Chondrocyte (in vitro differentiated cells): ENCODE measurements around the gene TIMMDC1. TPM values are rescaled to one million over a fixed set of nuclear protein-coding genes. Genes with fewer than 3 reads are reported as not detected.

Source experiments
- DNase-seq: peaks from one replicate; pipeline ENCODE4 v3.0.0; 2021; ENCODE audit warnings: mixed read lengths, low spot score
- H3K27ac Mint-ChIP-seq: one replicate; pipeline ENCODE4 v1.8.0; 2021; ENCODE audit warnings: mild to moderate bottlenecking, moderate library complexity, mixed read lengths; ENCODE audit not compliant: unreplicated experiment
- H3K27me3 Mint-ChIP-seq: 2 replicates; pipeline ENCODE4 v1.8.0; 2021; ENCODE audit warnings: low read depth, mixed read lengths
- H3K36me3 Mint-ChIP-seq: 2 replicates; pipeline ENCODE4 v1.8.0; 2021; ENCODE audit warnings: low read depth, mixed read lengths
- H3K4me1 Mint-ChIP-seq: 2 replicates; pipeline ENCODE4 v1.8.0; 2021; ENCODE audit warnings: low read depth, mild to moderate bottlenecking, mixed read lengths
- H3K4me3 Mint-ChIP-seq: one replicate; pipeline ENCODE4 v1.8.0; 2021; ENCODE audit warnings: mild to moderate bottlenecking, moderate library complexity, mixed read lengths; ENCODE audit not compliant: unreplicated experiment
- H3K9me3 Mint-ChIP-seq: 2 replicates; pipeline ENCODE4 v1.8.0; 2021; ENCODE audit warnings: low read depth, mixed read lengths
- CTCF ChIP-seq: fragments of 200-600 bp; sonication (generic); IDR thresholded peaks from 2 replicates; pipeline ENCODE4 v1.5.0; 2021; ENCODE audit warnings: antibody characterized with exemption, mild to moderate bottlenecking, moderate library complexity
- total RNA-seq: library from RNA; stranded (reverse); gene quantifications from 3 replicates; pipeline ENCODE4 v1.2.1, GENCODE V29; 2021

The TIMMDC1 gene
- total RNA-seq, 1 donor from 2014 or later, result 94.8 TPM

DNA sequence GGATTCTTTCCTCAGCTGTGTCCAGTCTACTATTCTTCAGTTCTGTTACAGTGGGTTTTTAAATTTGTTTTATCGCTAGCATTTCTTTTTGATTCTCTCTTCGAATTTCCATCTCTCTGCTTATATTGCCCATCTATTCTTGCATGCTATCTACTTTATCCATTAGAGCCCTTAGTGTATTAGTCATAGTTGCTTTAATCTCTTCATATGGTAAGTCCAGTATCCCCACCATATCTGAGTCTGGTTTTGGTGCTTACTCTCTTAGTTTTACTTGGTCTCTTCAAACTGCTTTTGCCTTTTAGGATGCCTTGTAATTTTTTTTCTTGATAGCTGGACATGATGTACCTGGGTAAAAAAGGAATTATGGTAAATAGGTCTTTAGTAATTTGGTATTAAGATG, 9.1 kb downstream of the TIMMDC1 start:
- Mint-ChIP-seq H3K9me3 (no peaks in the 10 kb centered on the region), H3K4me3 (no peak overlapping the region), H3K27me3 (no peaks in the 10 kb centered on the region), H3K4me1 (no peaks in the 10 kb centered on the region), H3K36me3 (peaks cover 29% of the 10 kb centered on the region), H3K27ac (no peak overlapping the region)
- no peak for DNase-seq
- TF ChIP-seq CTCF, result no peak

DNA sequence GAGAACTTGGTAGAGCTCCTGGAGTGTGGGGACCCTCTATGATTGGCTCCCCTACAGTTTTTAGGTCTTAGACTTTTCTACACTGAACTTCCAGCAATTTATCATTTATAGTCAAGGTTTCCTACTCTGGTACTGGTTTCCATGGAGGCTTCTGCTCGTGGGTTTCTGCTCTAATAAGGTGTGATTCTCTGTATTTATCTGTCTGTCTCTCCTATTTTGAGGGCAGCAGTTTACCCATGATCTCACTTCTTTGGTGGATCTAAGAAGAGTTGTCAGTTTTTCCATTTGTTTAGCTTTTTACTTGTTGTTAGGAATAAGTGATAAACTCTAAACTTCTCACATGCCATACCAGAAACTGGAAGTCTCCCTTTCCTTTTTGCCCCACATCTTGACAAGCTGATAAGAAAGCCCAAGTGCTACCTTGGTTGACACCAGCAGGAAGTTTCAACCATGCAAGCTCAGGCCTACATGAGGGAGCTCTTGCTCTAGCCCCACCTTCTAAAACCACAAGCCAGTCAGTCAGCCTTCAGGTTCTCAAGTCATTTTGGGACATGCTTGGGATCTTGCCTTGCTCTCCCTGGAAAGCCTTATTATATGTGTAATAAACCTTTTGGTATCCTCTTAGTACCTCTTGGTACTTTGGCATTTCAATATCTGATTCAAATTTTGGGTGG, 10.0 kb downstream of the TIMMDC1 start:
- no peak for TF ChIP-seq CTCF
- no peak for DNase-seq
- Mint-ChIP-seq H3K36me3 (peaks cover 33% of the 10 kb centered on the region), H3K4me1 (no peaks in the 10 kb centered on the region), H3K27ac (no peak overlapping the region), H3K4me3 (no peak overlapping the region), H3K27me3 (no peaks in the 10 kb centered on the region), H3K9me3 (no peaks in the 10 kb centered on the region)

DNA sequence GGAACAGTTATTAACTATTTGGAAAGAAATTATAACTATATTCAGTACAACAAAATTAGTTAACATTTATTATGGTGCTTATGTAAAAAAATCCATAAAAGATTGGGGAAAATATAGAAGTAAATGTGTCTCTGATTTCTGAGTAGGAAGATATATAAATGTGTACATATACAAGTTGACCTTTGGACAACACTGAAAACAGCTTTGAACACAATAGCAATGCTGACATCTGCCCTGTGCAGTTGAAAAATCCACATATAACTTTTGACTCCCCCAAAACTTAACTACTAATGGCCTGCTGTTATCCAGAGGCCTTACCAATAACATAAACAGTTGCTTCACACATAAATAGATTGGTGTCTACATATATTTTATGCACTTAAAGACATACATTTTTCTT, 12.3 kb downstream of the TIMMDC1 start:
- TF ChIP-seq CTCF, result no peak
- Mint-ChIP-seq H3K27me3 (no peaks in the 10 kb centered on the region), H3K9me3 (no peaks in the 10 kb centered on the region), H3K4me1 (no peaks in the 10 kb centered on the region), H3K27ac (no peak overlapping the region), H3K4me3 (no peak overlapping the region), H3K36me3 (peaks cover 37% of the 10 kb centered on the region)
- DNase-seq, result no peak

DNA sequence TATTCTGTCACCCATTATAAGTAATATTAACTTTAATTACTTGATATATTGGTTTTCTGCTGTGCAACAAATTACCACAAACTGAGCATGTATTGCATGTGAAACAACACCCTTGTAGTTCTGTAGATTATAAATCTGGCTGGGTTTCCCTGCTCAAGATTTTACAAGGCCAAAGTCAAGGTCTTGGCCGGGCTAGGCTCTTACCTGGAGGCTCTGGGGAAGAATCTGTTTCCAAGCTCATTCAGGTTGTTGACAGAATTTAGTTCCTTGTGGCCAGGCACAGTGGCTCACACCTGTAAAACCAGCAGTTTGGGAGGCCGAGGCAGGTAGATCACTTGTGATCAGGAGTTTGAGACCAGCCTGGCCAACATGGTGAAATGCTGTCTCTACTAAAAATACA, 16.3 kb downstream of the TIMMDC1 start:
- H3K4me1 Mint-ChIP-seq, result no peaks in the 10 kb centered on the region
- H3K27ac Mint-ChIP-seq, result no peak overlapping the region
- no peak overlapping the region for H3K4me3 Mint-ChIP-seq
- no peaks in the 10 kb centered on the region for H3K27me3 Mint-ChIP-seq
- no peaks in the 10 kb centered on the region for H3K9me3 Mint-ChIP-seq
- DNase-seq, result no peak
- peaks cover 31% of the 10 kb centered on the region for H3K36me3 Mint-ChIP-seq
- TF ChIP-seq CTCF, result no peak

DNA sequence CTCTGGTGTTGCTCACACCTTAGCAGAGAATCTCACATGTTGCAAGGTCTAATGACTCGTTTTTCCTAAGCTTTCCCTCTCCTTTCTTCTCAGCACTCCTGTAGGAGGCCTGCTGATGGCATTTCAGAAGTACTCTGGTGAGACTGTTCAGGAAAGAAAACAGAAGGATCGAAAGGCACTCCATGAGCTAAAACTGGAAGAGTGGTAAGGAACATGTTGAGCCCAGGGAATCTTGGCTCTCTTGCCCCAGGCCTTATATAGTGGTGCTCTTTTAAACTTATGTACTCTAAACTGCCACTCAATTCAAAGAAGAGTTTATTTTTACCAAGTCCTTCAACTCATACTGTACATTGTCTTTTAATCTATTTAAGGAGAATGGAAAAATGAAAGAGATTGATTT, 18.8 kb downstream of the TIMMDC1 start:
- H3K4me1 Mint-ChIP-seq, result no peaks in the 10 kb centered on the region
- H3K36me3 Mint-ChIP-seq, result peaks cover 51% of the 10 kb centered on the region
- no peaks in the 10 kb centered on the region for H3K9me3 Mint-ChIP-seq
- DNase-seq, result no peak
- H3K4me3 Mint-ChIP-seq, result no peak overlapping the region
- no peak overlapping the region for H3K27ac Mint-ChIP-seq
- H3K27me3 Mint-ChIP-seq, result no peaks in the 10 kb centered on the region
- TF ChIP-seq CTCF, result no peak
